Stimulated activated CD8-positive, alpha-beta memory T cell treated with anti-CD3 and anti-CD28 coated beads, Interleukin-12 subunit alpha, Interleukin-12 subunit beta, amount 100 ng/mL, for 24 hours (primary cell): Measurements from ENCODE around the gene CPT1C.

ENCODE experiments used
- DNase-seq: peaks from one replicate; pipeline ENCODE4 v3.0.0-alpha.2; 2020; ENCODE audit errors: extremely low read depth

Gene CPT1C

GRCh38 chr19:49681830-49682229, 9.1 kb upstream of the CPT1C start:
- no peak for DNase-seq

DNA sequence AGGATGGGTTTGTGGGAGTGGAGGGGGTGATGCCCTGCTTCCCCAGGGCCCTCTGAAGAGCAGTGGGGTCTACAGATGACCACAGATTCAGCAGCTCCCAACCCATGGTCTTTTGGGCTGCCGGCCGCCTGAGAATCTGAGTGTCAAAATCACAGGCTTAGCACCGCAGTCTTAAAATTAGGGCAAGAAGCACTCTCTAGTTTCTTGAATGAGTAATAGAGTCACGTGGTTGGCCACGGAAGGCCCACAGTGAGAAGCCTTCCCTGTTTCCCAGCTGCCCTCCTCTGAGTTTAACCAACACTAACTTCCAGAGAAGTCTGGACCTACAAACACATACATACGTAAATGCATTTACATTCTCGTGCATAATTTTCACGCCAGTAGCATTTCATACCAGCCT, 8.6 kb upstream of the CPT1C start:
- DNase-seq: no peak

DNA sequence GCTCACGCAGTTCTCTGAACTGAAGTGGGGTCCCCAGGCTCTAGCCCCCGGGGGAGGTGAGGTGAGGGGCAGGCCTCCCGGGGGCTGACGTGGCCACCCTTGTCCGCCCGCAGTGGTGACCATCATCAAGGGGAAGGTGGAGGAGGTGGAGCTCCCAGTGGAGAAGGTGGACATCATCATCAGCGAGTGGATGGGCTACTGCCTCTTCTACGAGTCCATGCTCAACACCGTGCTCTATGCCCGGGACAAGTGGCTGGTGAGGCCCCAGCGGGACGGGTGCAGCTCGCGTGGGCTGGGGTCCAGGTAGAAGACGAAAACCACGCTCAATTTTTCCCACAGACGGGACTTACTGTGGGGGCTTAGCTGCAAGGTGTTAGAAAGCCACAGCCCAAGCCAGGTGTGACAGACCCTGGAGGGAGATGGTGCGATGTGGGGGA, 7.1 kb upstream of the CPT1C start:
- DNase-seq: no peak

DNA sequence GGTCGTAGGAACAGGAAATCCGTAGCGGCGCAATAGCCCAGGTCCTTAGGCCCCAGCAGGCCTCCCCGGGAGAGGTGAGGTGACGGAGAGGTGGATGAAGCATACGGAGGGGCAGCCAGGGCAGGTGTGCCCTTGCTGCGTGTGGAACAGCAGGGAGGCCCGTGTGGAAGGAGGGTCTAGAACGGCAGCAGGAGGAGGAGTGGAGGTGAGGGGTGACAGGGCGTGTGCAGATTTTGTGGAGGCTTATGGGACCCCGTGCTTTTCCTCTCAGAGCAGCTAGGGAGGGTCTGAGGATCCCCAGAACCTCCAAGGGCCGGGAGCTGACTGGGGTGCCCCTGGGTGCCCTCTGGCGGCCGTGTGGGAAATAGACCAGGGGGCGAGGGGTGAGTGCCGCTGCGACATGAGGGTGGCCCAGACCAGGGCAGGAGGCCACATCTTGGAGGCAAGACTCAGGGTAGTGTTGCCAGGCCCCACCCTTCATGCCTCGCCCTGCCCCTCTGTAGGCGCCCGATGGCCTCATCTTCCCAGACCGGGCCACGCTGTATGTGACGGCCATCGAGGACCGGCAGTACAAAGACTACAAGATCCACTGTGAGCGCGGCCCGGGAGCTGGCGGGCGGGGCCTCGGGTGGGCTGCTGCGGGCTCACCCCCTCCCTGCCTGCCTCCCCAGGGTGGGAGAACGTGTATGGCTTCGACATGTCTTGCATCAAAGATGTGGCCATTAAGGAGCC, 6.5 kb upstream of the CPT1C start:
- no peak for DNase-seq

GRCh38 chr19:49684983-49685553, 5.8 kb upstream of the CPT1C start:
- DNase-seq: no peak

DNA sequence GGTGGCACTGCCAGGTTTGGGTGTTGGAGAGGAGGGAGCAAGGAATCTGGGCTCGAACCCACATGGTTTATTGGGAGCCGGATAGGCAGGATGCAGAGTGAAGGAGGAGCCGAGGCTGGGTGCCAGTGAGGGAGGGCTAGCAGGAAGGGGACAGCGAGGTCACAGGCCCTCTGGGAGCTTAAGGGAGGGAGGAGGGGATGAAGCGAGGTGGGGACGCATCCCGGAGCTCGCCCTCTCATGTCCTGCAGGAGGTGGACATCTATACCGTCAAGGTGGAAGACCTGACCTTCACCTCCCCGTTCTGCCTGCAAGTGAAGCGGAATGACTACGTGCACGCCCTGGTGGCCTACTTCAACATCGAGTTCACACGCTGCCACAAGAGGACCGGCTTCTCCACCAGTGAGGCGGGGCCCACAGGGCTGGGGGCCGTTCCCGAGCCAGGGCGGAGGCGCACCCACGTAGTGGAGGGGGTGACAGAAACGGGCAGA, 5.0 kb upstream of the CPT1C start:
- no peak for DNase-seq

GRCh38 chr19:49686503-49687088, 4.3 kb upstream of the CPT1C start:
- DNase-seq: no peak

- DNase-seq: no peak
Measured at GRCh38 chr19:49687150-49687549, 3.8 kb upstream of the CPT1C start.

- DNase-seq: no peak
Measured at GRCh38 chr19:49687566-49688316, 3.2 kb upstream of the CPT1C start.

DNA sequence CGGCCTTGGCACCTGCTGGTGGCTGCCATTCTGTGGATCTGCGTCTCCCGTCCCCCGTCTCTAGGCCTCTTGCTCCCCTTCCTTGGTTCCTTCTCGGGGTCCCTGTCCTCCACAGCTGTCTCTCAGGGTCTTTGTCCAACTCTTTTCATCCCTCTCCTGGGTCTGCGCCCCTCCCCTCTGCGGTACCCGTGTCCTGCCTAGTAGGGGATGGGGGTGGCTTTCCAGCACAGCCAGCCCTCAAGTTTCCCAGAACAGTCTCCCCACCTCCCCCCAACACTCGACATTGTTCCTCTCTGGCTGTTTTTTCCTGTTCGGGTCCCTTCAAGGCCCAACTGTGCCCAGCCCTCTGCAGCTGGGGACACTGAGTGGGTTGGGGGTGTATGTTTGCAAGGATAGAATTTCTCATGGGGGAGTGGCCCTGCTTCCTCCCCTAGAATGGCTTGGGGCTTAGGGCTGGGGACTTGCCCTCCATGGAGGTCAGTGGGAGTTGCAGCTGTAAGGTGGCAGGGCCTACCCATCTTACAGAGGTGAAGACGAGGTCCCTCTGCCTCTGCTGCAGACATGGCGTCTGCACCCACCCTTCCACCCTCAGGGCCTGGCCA, 2.3 kb upstream of the CPT1C start:
- DNase-seq: no peak

DNA sequence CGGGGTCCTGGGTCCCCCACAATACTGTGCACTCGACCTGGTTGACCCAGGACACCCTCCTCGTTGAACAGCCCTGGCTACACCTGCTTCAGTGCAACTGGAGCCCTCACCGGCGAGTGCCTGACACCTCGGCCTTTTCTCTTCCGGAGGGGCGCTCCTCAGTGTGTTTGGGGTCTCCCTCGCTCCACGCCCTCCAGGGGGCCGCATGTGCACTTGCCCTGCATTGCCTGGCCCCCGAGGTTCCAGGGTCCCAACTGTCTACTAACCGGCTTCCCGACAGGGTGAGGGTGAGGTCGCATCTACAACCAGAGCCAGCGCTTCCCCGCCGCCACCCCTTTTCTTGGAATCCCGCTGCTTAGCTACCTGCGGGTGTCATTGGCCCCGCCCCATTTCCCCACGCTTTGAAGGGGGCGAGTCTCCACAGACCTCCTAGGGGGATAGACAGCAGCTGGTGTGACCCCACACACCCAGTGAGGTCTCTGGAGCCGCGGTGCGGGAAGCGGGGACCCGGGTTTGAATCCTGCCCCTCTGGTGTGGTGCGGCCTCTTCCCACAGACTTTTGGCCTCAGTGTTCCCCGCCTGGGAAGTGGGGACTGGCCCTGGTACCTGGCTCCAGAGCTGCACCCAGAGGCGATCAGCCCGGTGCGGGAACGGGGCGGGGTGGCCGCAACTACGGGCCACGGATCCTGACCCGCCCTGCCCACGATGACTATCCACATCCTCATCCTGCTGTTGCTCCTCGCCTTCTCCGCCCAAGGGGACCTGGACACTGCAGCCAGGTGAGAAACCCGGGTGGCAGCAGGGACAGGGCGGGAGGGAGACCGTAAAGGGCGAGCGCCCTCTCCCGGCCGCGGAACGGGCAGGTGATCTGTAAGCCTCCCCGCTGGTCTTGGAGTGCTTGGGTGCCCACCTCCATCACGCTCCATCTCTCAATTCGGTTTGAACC, 1.5 kb upstream of the CPT1C start, which contains the start of gene ADM5:
Gene ADM5, plus strand, starts transcription at position 462 of the 946 bp plus-strand sequence. Its CDS starts 244 bp downstream, at position 706.
- DNase-seq: no peak

GRCh38 chr19:49690079-49690655, 749 bp upstream of the CPT1C start:
- DNase-seq: no peak

- no peak for DNase-seq
Measured at GRCh38 chr19:49691243-49692146, 579 bp downstream of the CPT1C start.

GRCh38 chr19:49692147-49692506, 1.2 kb downstream of the CPT1C start:
- no peak for DNase-seq

- no peak for DNase-seq
Measured at GRCh38 chr19:49696115-49696514, 5.2 kb downstream of the CPT1C start.

DNA sequence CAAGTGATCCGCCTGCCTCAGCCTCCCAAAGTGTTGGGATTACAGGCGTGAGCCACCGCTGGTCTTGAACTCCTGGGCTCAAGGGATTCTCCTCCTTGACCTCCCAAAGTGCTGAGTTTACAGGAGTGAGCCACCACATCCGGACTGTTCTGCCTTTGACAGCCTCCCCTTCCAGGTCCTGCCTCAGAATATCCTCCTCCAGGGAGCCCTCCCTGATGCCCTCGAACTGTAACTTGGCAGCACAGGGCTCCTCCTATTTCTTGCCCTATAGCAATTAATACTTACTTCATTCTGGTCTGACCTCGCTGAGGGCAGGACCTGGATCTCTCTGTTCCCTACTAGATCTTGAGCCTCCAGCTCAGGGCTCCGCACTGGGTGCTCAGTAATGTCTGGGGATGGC, 5.9 kb downstream of the CPT1C start:
- no peak for DNase-seq

DNA sequence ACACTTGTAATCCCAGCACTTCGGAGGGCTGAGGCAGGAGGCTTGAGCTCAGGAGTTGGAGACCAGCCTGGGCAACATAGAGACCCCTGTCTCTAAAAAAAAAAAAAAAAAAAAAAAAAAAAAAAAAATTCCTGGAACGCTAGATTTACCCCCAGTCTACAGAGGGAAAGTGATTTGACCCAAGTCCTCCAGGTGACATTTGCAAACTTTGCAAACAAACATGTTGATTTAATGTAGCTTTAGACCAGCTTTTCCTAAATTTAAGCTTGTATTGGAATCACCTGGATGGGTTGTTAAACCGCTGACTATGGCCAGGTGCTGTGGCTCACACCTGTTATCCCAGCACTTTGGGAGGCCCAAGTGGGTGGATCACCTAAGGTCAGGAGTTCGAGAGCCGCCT, 8.4 kb downstream of the CPT1C start:
- no peak for DNase-seq

GRCh38 chr19:49700563-49700962, 9.6 kb downstream of the CPT1C start:
- DNase-seq: no peak

DNA sequence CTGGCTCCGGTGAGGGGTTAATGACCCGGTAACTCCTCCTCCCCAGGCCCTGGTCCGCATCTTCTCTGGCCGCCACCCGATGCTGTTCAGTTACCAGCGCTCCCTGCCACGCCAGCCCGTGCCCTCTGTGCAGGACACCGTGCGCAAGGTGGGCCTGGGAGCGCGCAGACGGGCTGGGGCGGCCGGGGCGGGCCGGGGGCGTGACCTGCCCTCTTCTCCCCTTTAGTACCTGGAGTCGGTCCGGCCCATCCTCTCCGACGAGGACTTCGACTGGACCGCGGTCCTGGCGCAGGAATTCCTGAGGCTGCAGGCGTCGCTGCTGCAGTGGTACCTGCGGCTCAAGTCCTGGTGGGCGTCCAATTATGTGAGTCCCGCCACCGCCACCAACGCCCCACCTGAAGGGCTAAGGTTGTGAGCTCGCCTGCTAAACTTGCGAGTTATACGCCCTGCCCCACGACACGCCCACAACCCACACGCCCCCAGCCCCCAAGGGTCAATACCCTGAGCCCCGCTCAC, 10.4 kb downstream of the CPT1C start:
- no peak for DNase-seq
